HCT116 (cell line): ENCODE data around the gene EZH2. TPM values are rescaled to one million over a fixed set of nuclear protein-coding genes. Genes with fewer than 3 reads are reported as not detected.

ENCODE experiments used
- ATAC-seq: fragments of 200-7000 bp; cut with Tn5 transposase; 2 replicates; pipeline ENCODE4 v1.9.1; 2020; ENCODE audit warnings: mild to moderate bottlenecking, moderate library complexity
- BruUV-seq: library from RNA; stranded (reverse); fragments of 400-500 nt; replicated peaks from 2 replicates; lab custom pipeline; 2021; lab: Mats Ljungman, UMichigan
- CTCF ChIA-PET: fragments of 300-600 bp; sonication (Branson Sonifier 250); formaldehyde crosslinking; loops from one replicate; lab custom pipeline; 2021; ENCODE audit warnings: antibody characterized with exemption; lab: Charles Lee
- POLR2A ChIA-PET: fragments of 300-600, 350-600 bp; sonication (Branson Sonifier 250); formaldehyde crosslinking; loops from one replicate; lab custom pipeline; 2021; ENCODE audit warnings: antibody characterized with exemption; lab: Charles Lee
- RAD21 ChIA-PET, 2 experiments: fragments of 300-600 bp; sonication (Branson Sonifier 250); formaldehyde crosslinking; loops; one replicate each; lab custom pipeline; 2023; ENCODE audit warnings: low total read pairs in 2 of 2; ENCODE audit not compliant: uncharacterized antibody in 2 of 2, unreplicated experiment in 2 of 2, low non-redundant PET in 1 of 2; lab: Charles Lee
- DNase-seq: peaks from one replicate; pipeline ENCODE4 v3.0.0-alpha.2; 2010; ENCODE audit warnings: low read depth, low spot score
- H2AFZ ChIP-seq: fragments of 200-600 bp; shearing (Covaris generic), sonication (generic); 2 replicates; pipeline ENCODE4 v1.6.1; 2017; ENCODE audit warnings: low read depth, mixed run types, mixed read lengths, antibody characterized with exemption, low read length; ENCODE audit not compliant: poor library complexity, severe bottlenecking
- H3K27ac ChIP-seq: 2 replicates; pipeline ENCODE4 v1.5.1; 2012; ENCODE audit warnings: low read depth, low read length
- H3K27me3 ChIP-seq: fragments of 200-600 bp; sonication (generic); 2 replicates; pipeline ENCODE4 v1.6.1; 2016; ENCODE audit warnings: mixed run types, low read length, mixed read lengths; ENCODE audit not compliant: insufficient read depth
- H3K36me3 ChIP-seq, 2 experiments: fragments of 200-500 bp in 1 of 2; fragments of 200-600 bp in 1 of 2; sonication (Bioruptor generic) in 1 of 2; sonication (generic) in 1 of 2; 2 replicates each; pipeline versions ENCODE4 v1.5.1 to v1.6.1; 2014 to 2016; ENCODE audit warnings: low read length in 2 of 2, inconsistent platforms in 1 of 2, mixed read lengths in 1 of 2, mixed run types in 1 of 2; ENCODE audit not compliant: insufficient read depth in 2 of 2, control insufficient read depth in 1 of 2
- H3K4me1 ChIP-seq, 2 experiments: fragments of 200-600 bp in 1 of 2; sonication (generic) in 1 of 2; 2 replicates each; pipeline versions ENCODE4 v1.5.1 to v1.6.1; 2012 to 2017; ENCODE audit warnings: low read length in 2 of 2, inconsistent platforms in 1 of 2, mild to moderate bottlenecking in 1 of 2, mixed read lengths in 1 of 2, mixed run types in 1 of 2, moderate library complexity in 1 of 2; ENCODE audit not compliant: insufficient read depth in 2 of 2, control insufficient read depth in 1 of 2
- H3K4me2 ChIP-seq: fragments of 200-600 bp; sonication (generic); 2 replicates; pipeline ENCODE4 v1.6.1; 2017; ENCODE audit warnings: mixed run types, low read length, mixed read lengths
- H3K4me3 ChIP-seq, 2 experiments: fragments of 200-600 bp in 1 of 2; sonication (generic) in 1 of 2; replicated peaks in 1 of 2; 2 replicates each; pipeline ENCODE4 v1.5.1; 2011 to 2016; ENCODE audit warnings: low read length in 2 of 2, control low read depth in 1 of 2, low read depth in 1 of 2, mild to moderate bottlenecking in 1 of 2, mixed read lengths in 1 of 2, mixed run types in 1 of 2
- H3K79me2 ChIP-seq: fragments of 200-600 bp; sonication (generic); 2 replicates; pipeline ENCODE4 v1.6.1; 2017; ENCODE audit warnings: mild to moderate bottlenecking, mixed run types, low read length, moderate library complexity, mixed read lengths; ENCODE audit not compliant: insufficient read depth
- H3K9ac ChIP-seq: fragments of 200-600 bp; sonication (generic); 2 replicates; pipeline ENCODE4 v1.6.1; 2016; ENCODE audit warnings: low read length, mixed read lengths
- H3K9me2 ChIP-seq: fragments of 200-600 bp; sonication (generic), shearing (Covaris generic); 2 replicates; pipeline ENCODE4 v1.6.1; 2017; ENCODE audit warnings: mixed run types, mild to moderate bottlenecking, moderate library complexity; ENCODE audit not compliant: insufficient read depth
- H3K9me3 ChIP-seq, 2 experiments: fragments of 200-500 bp in 1 of 2; fragments of 200-600 bp in 1 of 2; sonication (Bioruptor generic) in 1 of 2; sonication (generic) in 1 of 2; 2 replicates each; pipeline ENCODE4 v1.6.1; 2014 to 2017; ENCODE audit warnings: low read length in 2 of 2, mixed read lengths in 2 of 2, inconsistent platforms in 1 of 2, low read depth in 1 of 2, mild to moderate bottlenecking in 1 of 2, mixed run types in 1 of 2, moderate library complexity in 1 of 2; ENCODE audit not compliant: control insufficient read depth in 1 of 2, insufficient read depth in 1 of 2
- H4K20me1 ChIP-seq: fragments of 200-600 bp; sonication (generic), shearing (Covaris generic); 2 replicates; pipeline ENCODE4 v1.6.1; 2017; ENCODE audit warnings: mixed run types, mild to moderate bottlenecking, moderate library complexity; ENCODE audit not compliant: insufficient read depth
- CBX3 ChIP-seq: IDR thresholded peaks from 2 replicates; pipeline ENCODE4 v1.6.1; 2012; ENCODE audit warnings: low read depth
- CEBPB ChIP-seq: IDR thresholded peaks from 2 replicates; pipeline ENCODE4 v1.6.1; 2012; ENCODE audit warnings: low read depth
- EGR1 ChIP-seq: IDR thresholded peaks from 2 replicates; pipeline ENCODE4 v1.6.1; 2012; ENCODE audit warnings: low read depth
- ELF1 ChIP-seq: IDR thresholded peaks from 2 replicates; pipeline ENCODE4 v1.6.1; 2012; ENCODE audit warnings: low read depth, borderline replicate concordance
- EZH2phosphoT487 ChIP-seq: fragments of 200-600 bp; IDR thresholded peaks from 2 replicates; pipeline ENCODE4 v1.6.1; 2018; ENCODE audit warnings: antibody characterized with exemption, borderline replicate concordance
- JUND ChIP-seq: IDR thresholded peaks from 2 replicates; pipeline ENCODE4 v1.6.1; 2012
- POLR2A ChIP-seq: IDR thresholded peaks from 2 replicates; pipeline ENCODE4 v1.7.0; 2011; ENCODE audit warnings: borderline replicate concordance; ENCODE audit not compliant: insufficient read depth, insufficient read length; ENCODE audit errors: extremely low read depth
- RAD21 ChIP-seq: IDR thresholded peaks from 2 replicates; pipeline ENCODE4 v1.6.1; 2012; ENCODE audit warnings: low read depth, mild to moderate bottlenecking
- SP1 ChIP-seq: IDR thresholded peaks from 2 replicates; pipeline ENCODE4 v1.6.1; 2012; ENCODE audit warnings: low read depth
- SRF ChIP-seq: IDR thresholded peaks from 2 replicates; pipeline ENCODE4 v1.6.1; 2012; ENCODE audit warnings: low read depth
- TCF7L2 ChIP-seq: IDR thresholded peaks from 2 replicates; pipeline ENCODE4 v1.7.0; 2011; ENCODE audit warnings: borderline replicate concordance, inconsistent platforms; ENCODE audit not compliant: insufficient read depth, insufficient read length; ENCODE audit errors: extremely low read depth
- YY1 ChIP-seq: IDR thresholded peaks from 2 replicates; pipeline ENCODE4 v1.6.1; 2011; ENCODE audit warnings: low read length, low read depth, moderate library complexity, mild to moderate bottlenecking; ENCODE audit not compliant: insufficient replicate concordance; ENCODE audit errors: extremely low read depth
- ZFX ChIP-seq: fragments of 450-650 bp; IDR thresholded peaks from 2 replicates; pipeline ENCODE4 v1.6.1; 2017
- intact Hi-C: fragments of 100-400 bp; cut with micrococcal nuclease; formaldehyde crosslinking; loops from 2 replicates; pipeline ENCODE4 v1.10.0; 2022
- total RNA-seq: library from RNA; stranded (reverse); gene quantifications from one replicate; pipeline ENCODE4 v1.2.1, GENCODE V29; 2021; ENCODE audit not compliant: unreplicated experiment
- TF ChIP-seq, protein P1 (sequence below): IDR thresholded peaks from 2 replicates; pipeline ENCODE4 v1.6.1; 2012
- TF ChIP-seq, protein P2 (sequence below): IDR thresholded peaks from 2 replicates; pipeline ENCODE4 v1.6.1; 2011; ENCODE audit warnings: mild to moderate bottlenecking, low read length, moderate library complexity; ENCODE audit not compliant: insufficient replicate concordance; ENCODE audit errors: extremely low read depth
- TF ChIP-seq, protein P3 (sequence below): IDR thresholded peaks from 2 replicates; pipeline ENCODE4 v1.6.1; 2012
- TF ChIP-seq, protein P4 (sequence below): IDR thresholded peaks from 2 replicates; pipeline ENCODE4 v1.6.1; 2012; ENCODE audit warnings: low read depth
- TF ChIP-seq, protein P5 (sequence below), 3 experiments: fragments of 200-600 bp in 1 of 3; sonication (generic) in 1 of 3; IDR thresholded peaks in 2 of 3; conservative IDR thresholded peaks in 1 of 3; 2 replicates each; pipeline ENCODE4 v1.5.1; 2012 to 2017; ENCODE audit warnings: low read depth in 2 of 3, low read length in 2 of 3, antibody characterized with exemption in 1 of 3, borderline replicate concordance in 1 of 3, control low read depth in 1 of 3, mild to moderate bottlenecking in 1 of 3, mixed read lengths in 1 of 3, mixed run types in 1 of 3, moderate library complexity in 1 of 3; ENCODE audit not compliant: insufficient read depth in 1 of 3

The EZH2 gene
- total RNA-seq, 1 experiment from 2014 or later = 55.2 TPM

DNA sequence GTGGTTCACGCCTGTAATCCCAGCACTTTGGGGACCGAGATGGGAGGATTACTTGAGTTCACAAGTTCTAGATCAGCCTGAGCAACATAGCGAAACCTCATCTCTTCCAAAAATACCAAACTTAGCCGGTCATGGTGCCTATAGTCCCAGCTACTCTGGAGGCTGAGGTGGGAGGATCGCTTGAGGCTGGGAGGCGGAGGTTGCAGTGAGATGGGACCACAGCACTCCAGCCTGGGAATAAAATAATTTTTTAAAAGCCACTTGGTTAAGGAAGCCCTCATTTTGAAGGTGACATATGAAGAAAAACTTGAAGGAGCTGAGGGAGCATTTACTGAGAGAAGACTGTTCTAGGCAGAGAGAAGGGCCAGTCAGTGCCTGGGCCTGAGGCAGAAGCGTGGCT, 4.2 kb upstream of the EZH2 start:
- Histone ChIP-seq H3K4me1 (peaks cover 0 to 8% of the 10 kb centered on the region in 2 experiments; a peak in 1 of 4 replicates), H3K9me3 (no peaks in the 10 kb centered on the region), H3K9me2 (no peaks in the 10 kb centered on the region), H3K27ac (no peak overlapping the region), H3K27me3 (no peaks in the 10 kb centered on the region), H4K20me1 (no peaks in the 10 kb centered on the region), H3K9ac (no peak overlapping the region), H3K36me3 (no peaks in the 10 kb centered on the region), H3K4me2 (no peak overlapping the region), H3K4me3 (no peak overlapping the region), H3K79me2 (peaks cover 5% of the 10 kb centered on the region), H2AFZ (no peak overlapping the region)
- CTCF ChIA-PET = no interaction called here
- POLR2A ChIA-PET = no interaction called here
- ATAC-seq (no peak), DNase-seq (no peak)
- TF ChIP-seq YY1 (no peak), POLR2A (no peak), ZFX (no peak), TCF7L2 (no peak), CBX3 (no peak), JUND (no peak), RAD21 (no peak), CEBPB (no peak), EGR1 (no peak), SRF (no peak), ELF1 (no peak), SP1 (no peak), EZH2phosphoT487 (no peak)
- TF ChIP-seq, protein P1, sequence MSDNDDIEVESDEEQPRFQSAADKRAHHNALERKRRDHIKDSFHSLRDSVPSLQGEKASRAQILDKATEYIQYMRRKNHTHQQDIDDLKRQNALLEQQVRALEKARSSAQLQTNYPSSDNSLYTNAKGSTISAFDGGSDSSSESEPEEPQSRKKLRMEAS = no peak
- TF ChIP-seq, protein P2, sequence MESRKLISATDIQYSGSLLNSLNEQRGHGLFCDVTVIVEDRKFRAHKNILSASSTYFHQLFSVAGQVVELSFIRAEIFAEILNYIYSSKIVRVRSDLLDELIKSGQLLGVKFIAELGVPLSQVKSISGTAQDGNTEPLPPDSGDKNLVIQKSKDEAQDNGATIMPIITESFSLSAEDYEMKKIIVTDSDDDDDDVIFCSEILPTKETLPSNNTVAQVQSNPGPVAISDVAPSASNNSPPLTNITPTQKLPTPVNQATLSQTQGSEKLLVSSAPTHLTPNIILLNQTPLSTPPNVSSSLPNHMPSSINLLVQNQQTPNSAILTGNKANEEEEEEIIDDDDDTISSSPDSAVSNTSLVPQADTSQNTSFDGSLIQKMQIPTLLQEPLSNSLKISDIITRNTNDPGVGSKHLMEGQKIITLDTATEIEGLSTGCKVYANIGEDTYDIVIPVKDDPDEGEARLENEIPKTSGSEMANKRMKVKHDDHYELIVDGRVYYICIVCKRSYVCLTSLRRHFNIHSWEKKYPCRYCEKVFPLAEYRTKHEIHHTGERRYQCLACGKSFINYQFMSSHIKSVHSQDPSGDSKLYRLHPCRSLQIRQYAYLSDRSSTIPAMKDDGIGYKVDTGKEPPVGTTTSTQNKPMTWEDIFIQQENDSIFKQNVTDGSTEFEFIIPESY = no peak
- TF ChIP-seq, protein P3, sequence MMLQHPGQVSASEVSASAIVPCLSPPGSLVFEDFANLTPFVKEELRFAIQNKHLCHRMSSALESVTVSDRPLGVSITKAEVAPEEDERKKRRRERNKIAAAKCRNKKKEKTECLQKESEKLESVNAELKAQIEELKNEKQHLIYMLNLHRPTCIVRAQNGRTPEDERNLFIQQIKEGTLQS = no peak
- TF ChIP-seq, protein P4, sequence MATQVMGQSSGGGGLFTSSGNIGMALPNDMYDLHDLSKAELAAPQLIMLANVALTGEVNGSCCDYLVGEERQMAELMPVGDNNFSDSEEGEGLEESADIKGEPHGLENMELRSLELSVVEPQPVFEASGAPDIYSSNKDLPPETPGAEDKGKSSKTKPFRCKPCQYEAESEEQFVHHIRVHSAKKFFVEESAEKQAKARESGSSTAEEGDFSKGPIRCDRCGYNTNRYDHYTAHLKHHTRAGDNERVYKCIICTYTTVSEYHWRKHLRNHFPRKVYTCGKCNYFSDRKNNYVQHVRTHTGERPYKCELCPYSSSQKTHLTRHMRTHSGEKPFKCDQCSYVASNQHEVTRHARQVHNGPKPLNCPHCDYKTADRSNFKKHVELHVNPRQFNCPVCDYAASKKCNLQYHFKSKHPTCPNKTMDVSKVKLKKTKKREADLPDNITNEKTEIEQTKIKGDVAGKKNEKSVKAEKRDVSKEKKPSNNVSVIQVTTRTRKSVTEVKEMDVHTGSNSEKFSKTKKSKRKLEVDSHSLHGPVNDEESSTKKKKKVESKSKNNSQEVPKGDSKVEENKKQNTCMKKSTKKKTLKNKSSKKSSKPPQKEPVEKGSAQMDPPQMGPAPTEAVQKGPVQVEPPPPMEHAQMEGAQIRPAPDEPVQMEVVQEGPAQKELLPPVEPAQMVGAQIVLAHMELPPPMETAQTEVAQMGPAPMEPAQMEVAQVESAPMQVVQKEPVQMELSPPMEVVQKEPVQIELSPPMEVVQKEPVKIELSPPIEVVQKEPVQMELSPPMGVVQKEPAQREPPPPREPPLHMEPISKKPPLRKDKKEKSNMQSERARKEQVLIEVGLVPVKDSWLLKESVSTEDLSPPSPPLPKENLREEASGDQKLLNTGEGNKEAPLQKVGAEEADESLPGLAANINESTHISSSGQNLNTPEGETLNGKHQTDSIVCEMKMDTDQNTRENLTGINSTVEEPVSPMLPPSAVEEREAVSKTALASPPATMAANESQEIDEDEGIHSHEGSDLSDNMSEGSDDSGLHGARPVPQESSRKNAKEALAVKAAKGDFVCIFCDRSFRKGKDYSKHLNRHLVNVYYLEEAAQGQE = no peak
- TF ChIP-seq, protein P5, sequence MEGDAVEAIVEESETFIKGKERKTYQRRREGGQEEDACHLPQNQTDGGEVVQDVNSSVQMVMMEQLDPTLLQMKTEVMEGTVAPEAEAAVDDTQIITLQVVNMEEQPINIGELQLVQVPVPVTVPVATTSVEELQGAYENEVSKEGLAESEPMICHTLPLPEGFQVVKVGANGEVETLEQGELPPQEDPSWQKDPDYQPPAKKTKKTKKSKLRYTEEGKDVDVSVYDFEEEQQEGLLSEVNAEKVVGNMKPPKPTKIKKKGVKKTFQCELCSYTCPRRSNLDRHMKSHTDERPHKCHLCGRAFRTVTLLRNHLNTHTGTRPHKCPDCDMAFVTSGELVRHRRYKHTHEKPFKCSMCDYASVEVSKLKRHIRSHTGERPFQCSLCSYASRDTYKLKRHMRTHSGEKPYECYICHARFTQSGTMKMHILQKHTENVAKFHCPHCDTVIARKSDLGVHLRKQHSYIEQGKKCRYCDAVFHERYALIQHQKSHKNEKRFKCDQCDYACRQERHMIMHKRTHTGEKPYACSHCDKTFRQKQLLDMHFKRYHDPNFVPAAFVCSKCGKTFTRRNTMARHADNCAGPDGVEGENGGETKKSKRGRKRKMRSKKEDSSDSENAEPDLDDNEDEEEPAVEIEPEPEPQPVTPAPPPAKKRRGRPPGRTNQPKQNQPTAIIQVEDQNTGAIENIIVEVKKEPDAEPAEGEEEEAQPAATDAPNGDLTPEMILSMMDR (IDR thresholded peaks at IDR 0.05 in 2 of 3, conservative IDR thresholded peaks at IDR 0.05 in 1 of 3; ENCODE audit: borderline replicate concordance in 1 of 3, insufficient read depth in 1 of 3, low read depth in 2 of 3, low read length in 2 of 3) = no peak
- intact Hi-C loops = no loop called here
- RAD21 ChIA-PET = no interaction called here
- no TSS peak for BruUV-seq
